ENCODE measurements around the gene TUBA8. TPM values are rescaled to one million over a fixed set of nuclear protein-coding genes. Genes with fewer than 3 reads are reported as not detected.
"Not testable (repeated sequence)": the region's sequence is repeated elsewhere in the genome, so short reads cannot be mapped to it uniquely, and the experiment has no call there.

The TUBA8 gene
- total RNA-seq, 1 donor from 2014 or later: 5.6 TPM

DNA sequence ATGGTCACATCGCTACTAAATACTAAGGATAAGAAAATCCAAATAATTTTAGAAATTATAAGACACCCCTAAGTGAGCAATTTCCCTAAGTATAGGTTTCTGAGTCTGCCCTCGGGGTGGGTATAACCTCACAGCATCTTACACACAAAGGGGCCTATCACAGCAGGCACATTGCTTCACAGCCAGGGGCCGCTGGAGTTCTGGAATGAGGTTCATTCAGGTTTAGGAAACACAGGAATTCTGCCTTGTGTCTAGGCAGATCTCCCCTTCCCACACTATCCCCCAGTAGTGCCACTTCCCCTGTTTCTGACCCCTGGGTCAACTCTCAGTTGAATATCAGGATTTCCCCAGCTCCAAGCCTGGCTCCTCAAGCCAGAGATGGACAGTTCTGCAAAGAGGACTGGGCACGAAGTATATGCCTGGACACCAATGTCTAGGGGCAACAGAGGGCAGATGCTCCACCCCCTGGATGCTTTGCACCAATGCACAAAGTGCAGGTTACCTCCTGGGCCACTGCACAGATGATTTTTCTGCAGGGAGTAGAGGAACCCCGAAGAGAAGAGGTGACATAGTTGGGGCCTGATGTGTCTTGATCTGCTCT lies 11.4 kb downstream of the TUBA8 start:
- intact Hi-C loops (cut with DNase I): no loop called here
- Histone ChIP-seq H3K4me3 (no peak overlapping the region), H3K4me1 (no peaks in the 10 kb centered on the region), H3K27me3 (no peaks in the 10 kb centered on the region), H3K36me3 (no peaks in the 10 kb centered on the region), H3K9me3 (no peaks in the 10 kb centered on the region), H3K27ac (no peak overlapping the region)
- no peak for DNase-seq (ENCODE audit: extremely low spot score in 2 of 2)
- no peak for TF ChIP-seq POLR2AphosphoS5 (IDR thresholded peaks at IDR 0.05; ENCODE audit: insufficient read depth in 1 of 2, low read depth in 1 of 2)

DNA sequence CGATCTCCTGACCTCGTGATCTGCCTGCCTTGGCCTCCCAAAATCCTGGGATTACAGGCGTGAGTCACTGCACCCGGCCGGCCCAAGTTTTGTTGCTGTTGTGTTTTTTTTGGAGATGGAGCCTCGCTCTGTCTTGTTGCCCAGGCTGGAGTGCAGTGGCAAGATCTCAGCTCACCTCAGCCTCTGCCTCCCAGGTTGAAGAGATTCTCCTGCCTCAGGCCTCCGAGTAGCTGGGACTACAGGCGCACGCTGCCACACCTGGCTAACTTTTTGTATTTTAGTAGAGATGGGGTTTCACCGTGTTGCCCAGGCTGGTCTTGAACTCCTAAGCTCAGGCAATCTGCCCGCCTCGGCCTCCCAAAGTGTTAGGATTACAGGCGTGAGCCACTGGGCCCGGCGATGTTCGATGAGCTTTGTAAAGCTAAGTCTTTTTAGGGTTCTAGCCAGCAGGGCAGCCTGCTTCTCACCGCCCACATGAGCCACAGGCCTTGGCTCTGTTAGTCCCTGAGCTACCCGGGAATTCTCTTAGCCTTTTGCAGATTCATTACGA lies 12.9 kb downstream of the TUBA8 start:
- intact Hi-C loops (cut with DNase I); H3K27ac ChIP-seq; H3K4me3 ChIP-seq; H3K27me3 ChIP-seq; DNase-seq (ENCODE audit: extremely low spot score in 2 of 2); H3K36me3 ChIP-seq; H3K9me3 ChIP-seq; H3K4me1 ChIP-seq: not testable (repeated sequence)

DNA sequence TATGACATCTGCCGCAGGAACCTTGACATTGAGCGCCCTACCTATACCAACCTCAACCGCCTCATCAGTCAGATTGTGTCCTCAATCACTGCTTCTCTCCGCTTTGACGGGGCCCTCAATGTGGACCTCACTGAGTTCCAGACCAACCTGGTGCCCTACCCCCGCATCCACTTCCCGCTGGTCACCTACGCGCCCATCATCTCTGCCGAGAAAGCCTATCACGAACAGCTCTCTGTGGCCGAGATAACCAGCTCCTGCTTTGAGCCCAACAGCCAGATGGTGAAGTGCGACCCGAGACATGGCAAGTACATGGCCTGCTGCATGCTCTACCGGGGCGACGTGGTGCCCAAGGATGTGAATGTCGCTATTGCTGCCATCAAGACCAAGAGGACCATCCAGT lies 16.0 kb downstream of the TUBA8 start:
- H3K4me3 ChIP-seq: no peak overlapping the region
- no peak overlapping the region for H3K27ac ChIP-seq
- H3K36me3 ChIP-seq: no peaks in the 10 kb centered on the region
- TF ChIP-seq POLR2A (IDR thresholded peaks at IDR 0.05) (no peak), POLR2AphosphoS5 (IDR thresholded peaks at IDR 0.05; ENCODE audit: insufficient read depth in 1 of 2, low read depth in 1 of 2) (no peak)
- TF ChIP-seq, protein P1, sequence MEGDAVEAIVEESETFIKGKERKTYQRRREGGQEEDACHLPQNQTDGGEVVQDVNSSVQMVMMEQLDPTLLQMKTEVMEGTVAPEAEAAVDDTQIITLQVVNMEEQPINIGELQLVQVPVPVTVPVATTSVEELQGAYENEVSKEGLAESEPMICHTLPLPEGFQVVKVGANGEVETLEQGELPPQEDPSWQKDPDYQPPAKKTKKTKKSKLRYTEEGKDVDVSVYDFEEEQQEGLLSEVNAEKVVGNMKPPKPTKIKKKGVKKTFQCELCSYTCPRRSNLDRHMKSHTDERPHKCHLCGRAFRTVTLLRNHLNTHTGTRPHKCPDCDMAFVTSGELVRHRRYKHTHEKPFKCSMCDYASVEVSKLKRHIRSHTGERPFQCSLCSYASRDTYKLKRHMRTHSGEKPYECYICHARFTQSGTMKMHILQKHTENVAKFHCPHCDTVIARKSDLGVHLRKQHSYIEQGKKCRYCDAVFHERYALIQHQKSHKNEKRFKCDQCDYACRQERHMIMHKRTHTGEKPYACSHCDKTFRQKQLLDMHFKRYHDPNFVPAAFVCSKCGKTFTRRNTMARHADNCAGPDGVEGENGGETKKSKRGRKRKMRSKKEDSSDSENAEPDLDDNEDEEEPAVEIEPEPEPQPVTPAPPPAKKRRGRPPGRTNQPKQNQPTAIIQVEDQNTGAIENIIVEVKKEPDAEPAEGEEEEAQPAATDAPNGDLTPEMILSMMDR (IDR thresholded peaks at IDR 0.05): no peak
- H3K4me1 ChIP-seq: no peaks in the 10 kb centered on the region
- H3K9me3 ChIP-seq: no peaks in the 10 kb centered on the region
- no peak for DNase-seq (ENCODE audit: extremely low spot score in 2 of 2)
- no peaks in the 10 kb centered on the region for H3K27me3 ChIP-seq
- intact Hi-C loops (cut with DNase I): no loop called here

DNA sequence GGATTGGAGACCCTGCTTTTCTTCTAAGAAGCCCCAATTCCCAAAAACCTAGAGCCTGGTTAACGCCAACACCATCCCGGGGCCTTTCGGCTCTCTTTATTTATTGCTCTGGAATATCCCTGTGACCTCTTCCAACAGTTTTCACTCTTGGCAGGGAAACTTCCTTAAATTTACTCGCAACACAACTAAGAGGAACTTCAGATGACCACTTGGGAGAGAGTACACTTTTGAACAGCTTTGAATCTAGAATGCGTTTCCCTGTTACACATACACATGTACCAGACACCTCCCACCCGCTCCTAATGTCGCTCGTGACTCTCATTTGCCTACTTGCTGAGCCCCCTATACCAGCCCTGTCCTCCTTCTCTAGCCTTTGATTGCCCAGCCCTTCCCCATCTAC lies 19.4 kb downstream of the TUBA8 start:
- Histone ChIP-seq H3K27ac (no peak overlapping the region), H3K4me1 (no peaks in the 10 kb centered on the region), H3K27me3 (no peaks in the 10 kb centered on the region), H3K9me3 (no peaks in the 10 kb centered on the region), H3K36me3 (no peaks in the 10 kb centered on the region), H3K4me3 (no peak overlapping the region)
- no peak for TF ChIP-seq POLR2A (IDR thresholded peaks at IDR 0.05)
- TF ChIP-seq, protein P1 (IDR thresholded peaks at IDR 0.05): no peak
- TF ChIP-seq POLR2AphosphoS5 (IDR thresholded peaks at IDR 0.05; ENCODE audit: insufficient read depth in 1 of 2, low read depth in 1 of 2): no peak
- intact Hi-C loops (cut with DNase I): no loop called here
- DNase-seq (ENCODE audit: extremely low spot score in 2 of 2): no peak

DNA sequence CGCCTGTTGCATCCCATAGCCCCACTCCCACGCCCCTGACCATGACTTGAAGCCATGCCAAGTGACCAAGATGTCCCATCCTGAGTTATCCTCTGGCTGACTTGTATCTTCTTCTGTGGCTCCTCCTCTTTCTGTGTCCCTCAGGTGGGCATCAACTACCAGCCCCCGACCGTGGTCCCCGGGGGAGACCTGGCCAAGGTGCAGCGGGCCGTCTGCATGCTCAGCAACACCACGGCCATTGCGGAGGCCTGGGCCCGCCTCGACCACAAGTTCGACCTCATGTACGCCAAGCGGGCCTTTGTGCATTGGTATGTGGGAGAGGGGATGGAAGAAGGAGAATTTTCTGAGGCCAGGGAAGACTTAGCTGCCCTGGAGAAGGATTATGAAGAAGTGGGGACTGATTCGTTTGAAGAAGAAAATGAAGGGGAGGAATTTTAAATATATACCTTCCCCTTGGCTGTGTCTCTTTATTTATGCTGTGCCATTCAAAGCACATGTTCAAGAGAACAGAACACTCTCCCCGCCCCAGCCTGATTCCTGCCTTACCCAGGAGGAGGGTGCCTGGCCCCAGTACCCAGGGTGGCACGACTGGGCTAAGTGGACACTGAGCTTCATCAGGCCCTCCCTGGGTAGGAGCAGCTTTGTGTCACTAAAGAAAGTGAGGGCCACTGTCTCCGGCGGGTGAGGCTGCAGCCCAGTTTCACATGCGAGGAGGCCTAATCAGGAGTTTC lies 20.3 kb downstream of the TUBA8 start:
- no peaks in the 10 kb centered on the region for H3K4me1 ChIP-seq
- no peak overlapping the region for H3K27ac ChIP-seq
- intact Hi-C loops (cut with DNase I): no loop called here
- no peaks in the 10 kb centered on the region for H3K36me3 ChIP-seq
- no peak for DNase-seq (ENCODE audit: extremely low spot score in 2 of 2)
- no peaks in the 10 kb centered on the region for H3K9me3 ChIP-seq
- TF ChIP-seq POLR2AphosphoS5 (IDR thresholded peaks at IDR 0.05; ENCODE audit: insufficient read depth in 1 of 2, low read depth in 1 of 2) (no peak), POLR2A (IDR thresholded peaks at IDR 0.05) (no peak)
- TF ChIP-seq, protein P1 (IDR thresholded peaks at IDR 0.05): no peak
- H3K27me3 ChIP-seq: no peaks in the 10 kb centered on the region
- no peak overlapping the region for H3K4me3 ChIP-seq

DNA sequence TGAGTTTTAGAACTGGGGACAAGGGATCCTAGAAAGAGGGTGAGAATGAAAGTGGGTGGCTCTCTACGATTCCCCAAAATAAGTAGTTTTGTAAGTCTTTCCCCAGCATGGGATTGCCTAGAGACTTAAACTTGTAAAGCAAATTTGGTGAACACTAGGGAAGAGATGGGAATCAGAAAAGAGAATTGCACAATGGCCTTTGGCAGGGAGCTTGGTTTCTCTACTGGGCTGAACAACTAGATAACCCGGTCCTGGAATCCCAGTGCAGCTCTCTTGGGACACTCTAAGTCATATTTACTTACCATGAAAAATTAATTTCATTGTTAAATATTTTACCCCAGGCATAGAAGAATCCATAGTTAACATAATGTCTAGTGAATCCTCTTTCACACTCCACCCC lies 22.8 kb downstream of the TUBA8 start:
- intact Hi-C loops (cut with DNase I): no loop called here
- DNase-seq (ENCODE audit: extremely low spot score in 2 of 2): no peak
- TF ChIP-seq POLR2A (IDR thresholded peaks at IDR 0.05): no peak
- no peaks in the 10 kb centered on the region for H3K27me3 ChIP-seq
- no peaks in the 10 kb centered on the region for H3K9me3 ChIP-seq
- H3K4me1 ChIP-seq: no peaks in the 10 kb centered on the region
- no peaks in the 10 kb centered on the region for H3K36me3 ChIP-seq
- no peak overlapping the region for H3K27ac ChIP-seq
- no peak overlapping the region for H3K4me3 ChIP-seq

Data from vagina (tissue), 2 donors.